Naive thymus-derived CD4-positive, alpha-beta T cell (primary cell): ENCODE data around the gene GNAT1. TPM values are rescaled to one million over a fixed set of nuclear protein-coding genes. Genes with fewer than 3 reads are reported as not detected.

ENCODE experiments used
- ATAC-seq: fragments of 150-1000 bp; cut with Tn5 transposase; 2 replicates; pipeline ENCODE4 v1.10.0; 2021; ENCODE audit warnings: mild to moderate bottlenecking, moderate library complexity
- CTCF ChIA-PET: fragments of 350-600 bp; sonication (Branson Sonifier 250); formaldehyde crosslinking; loops from one replicate; lab custom pipeline; 2021; ENCODE audit warnings: antibody characterized with exemption; lab: Charles Lee
- POLR2A ChIA-PET: fragments of 350-600 bp; sonication (Branson Sonifier 250); formaldehyde crosslinking; loops from one replicate; lab custom pipeline; 2021; ENCODE audit warnings: antibody characterized with exemption, inconsistent platforms; lab: Charles Lee
- DNase-seq, 9 donors: peaks; one replicate each; pipeline versions ENCODE4 v3.0.0 to v3.0.0-alpha.2; 2020 to 2022; ENCODE audit warnings: mixed read lengths in 1 of 9
- H3K27ac ChIP-seq: one replicate; pipeline ENCODE4 v1.7.0; 2013; ENCODE audit warnings: mild to moderate bottlenecking, low read depth, low read length, moderate library complexity
- H3K27me3 ChIP-seq, 2 donors: one replicate each; pipeline ENCODE4 v1.7.0; 2013; ENCODE audit warnings: low read length in 2 of 2, mild to moderate bottlenecking in 2 of 2, moderate library complexity in 2 of 2; ENCODE audit not compliant: control insufficient read depth in 2 of 2, insufficient read depth in 2 of 2
- H3K36me3 ChIP-seq, 3 experiments: 1 replicate in 2 of 3; 2 replicates in 1 of 3; pipeline ENCODE4 v1.7.0; 2013; ENCODE audit warnings: low read length in 3 of 3, mild to moderate bottlenecking in 3 of 3, moderate library complexity in 1 of 3; ENCODE audit not compliant: insufficient read depth in 3 of 3, control insufficient read depth in 2 of 3
- H3K4me1 ChIP-seq, 2 donors: one replicate each; pipeline ENCODE4 v1.7.0; 2013; ENCODE audit warnings: low read length in 2 of 2, mild to moderate bottlenecking in 2 of 2, moderate library complexity in 1 of 2; ENCODE audit not compliant: control insufficient read depth in 2 of 2, insufficient read depth in 2 of 2
- H3K4me3 ChIP-seq: 2 replicates; pipeline ENCODE4 v1.7.0; 2013; ENCODE audit warnings: mild to moderate bottlenecking, low read length
- H3K9me3 ChIP-seq, 3 experiments: 1 replicate in 2 of 3; 2 replicates in 1 of 3; pipeline ENCODE4 v1.7.0; 2013; ENCODE audit warnings: low read length in 3 of 3; ENCODE audit not compliant: control insufficient read depth in 2 of 3
- H3K27ac Mint-ChIP-seq, 9 donors: one replicate each; pipeline ENCODE4 v1.8.0; 2020 to 2022; ENCODE audit warnings: mixed read lengths in 9 of 9, mild to moderate bottlenecking in 8 of 9, moderate library complexity in 5 of 9, inconsistent platforms in 2 of 9
- H3K27me3 Mint-ChIP-seq, 5 donors: one replicate each; pipeline ENCODE4 v1.8.0; 2021 to 2022; ENCODE audit warnings: mixed read lengths in 5 of 5, mild to moderate bottlenecking in 1 of 5
- H3K36me3 Mint-ChIP-seq, 5 donors: one replicate each; pipeline ENCODE4 v1.8.0; 2020 to 2022; ENCODE audit warnings: mixed read lengths in 5 of 5, mild to moderate bottlenecking in 3 of 5, inconsistent platforms in 1 of 5
- H3K4me1 Mint-ChIP-seq, 7 donors: one replicate each; pipeline ENCODE4 v1.8.0; 2020 to 2022; ENCODE audit warnings: mixed read lengths in 7 of 7, mild to moderate bottlenecking in 3 of 7, inconsistent platforms in 1 of 7
- H3K4me3 Mint-ChIP-seq, 10 donors: one replicate each; pipeline ENCODE4 v1.8.0; 2020 to 2022; ENCODE audit warnings: mild to moderate bottlenecking in 10 of 10, mixed read lengths in 10 of 10, moderate library complexity in 6 of 10, inconsistent platforms in 2 of 10
- H3K9me3 Mint-ChIP-seq, 11 donors: one replicate each; pipeline ENCODE4 v1.8.0; 2020 to 2022; ENCODE audit warnings: mixed read lengths in 11 of 11, mild to moderate bottlenecking in 4 of 11, inconsistent platforms in 1 of 11, moderate library complexity in 1 of 11
- intact Hi-C, 2 donors: fragments of 100-400 bp; cut with micrococcal nuclease; formaldehyde crosslinking; loops; one replicate each; pipeline ENCODE4 v1.15.1; 2023
- polyA plus RNA-seq, 2 donors: library from polyadenylated mRNA; unstranded; fragments of 300-500 nt; fragmentation: Illumina TruSeq; gene quantifications; one replicate each; pipeline ENCODE4 v1.2.3, GENCODE V29; 2021
- total RNA-seq, 6 experiments: library from RNA in 5 of 6; stranded (reverse) in 5 of 6; gene quantifications; 1 replicate in 5 of 6; 2 replicates in 1 of 6; pipeline ENCODE4 v1.2.3 and lab custom pipeline; 2021 to 2026

Gene GNAT1
- total and polyA plus RNA-seq, 7 experiments from 2014 or later: 0.24 to 1.2 TPM; not detected in 5

- no peak for ATAC-seq
- DNase-seq: no peak
Measured at GRCh38 chr3:50220109-50220508, 28.7 kb downstream of the GNAT1 start.

GRCh38 chr3:50221051-50221410 lies 29.6 kb downstream of the GNAT1 start:
- ChIA-PET CTCF (interaction anchor here (0.6 to 2.1 kb wide), 7 partner anchors 10 to 101 kb away, joined by 3 to 9 read pairs (median 3); no protein-coding TSS in a partner anchor), POLR2A (interaction anchor here (1.0 kb wide), 1 partner anchor 15 kb away, joined by 3 read pairs; the partner anchor contains the start of gene GNAI2)
- Mint-ChIP-seq H3K4me1 (peaks cover 0 to 14% (median 5%) of the 10 kb centered on the region in 7 donors), H3K27me3 (peaks cover 0 to 17% (median 0%) of the 10 kb centered on the region in 5 donors), H3K36me3 (no peaks in the 10 kb centered on the region), H3K4me3 (no peak overlapping the region), H3K9me3 (peaks cover 0 to 2% (median 0%) of the 10 kb centered on the region in 11 donors), H3K27ac (no peak overlapping the region)
- no peak for DNase-seq
- H3K36me3 ChIP-seq: no peaks in the 10 kb centered on the region
- no peak overlapping the region for H3K4me3 ChIP-seq
- H3K27ac ChIP-seq: no peak overlapping the region
- intact Hi-C loops: no loop called here
- no peak for ATAC-seq
- peaks cover under 1 to 2% of the 10 kb centered on the region in 2 donors for H3K4me1 ChIP-seq
- no peaks in the 10 kb centered on the region for H3K27me3 ChIP-seq
- H3K9me3 ChIP-seq: no peaks in the 10 kb centered on the region

More at GRCh38 chr3:50220109-50220508, 28.7 kb downstream of the GNAT1 start:
- peaks cover 0 to 7% (median 2%) of the 10 kb centered on the region in 7 donors for H3K4me1 Mint-ChIP-seq
- Histone ChIP-seq H3K36me3 (no peaks in the 10 kb centered on the region), H3K9me3 (no peaks in the 10 kb centered on the region), H3K4me3 (no peak overlapping the region), H3K27me3 (no peaks in the 10 kb centered on the region), H3K4me1 (no peaks in the 10 kb centered on the region), H3K27ac (no peak overlapping the region)
- no peak overlapping the region for H3K27ac Mint-ChIP-seq
- no peaks in the 10 kb centered on the region for H3K36me3 Mint-ChIP-seq
- POLR2A ChIA-PET: interaction anchor here (1.0 kb wide), 1 partner anchor 16 kb away, joined by 3 read pairs; the partner anchor contains the start of gene GNAI2
- intact Hi-C loops: no loop called here
- CTCF ChIA-PET: interaction anchor here (1.2 to 4.3 kb wide), 4 partner anchors 16 to 26 kb away, joined by 3 to 18 read pairs (median 6); no protein-coding TSS in a partner anchor
- H3K27me3 Mint-ChIP-seq: peaks cover 0 to 10% (median 0%) of the 10 kb centered on the region in 5 donors
- H3K4me3 Mint-ChIP-seq: no peak overlapping the region
- H3K9me3 Mint-ChIP-seq: peaks cover 0 to 2% (median 0%) of the 10 kb centered on the region in 11 donors

- Histone ChIP-seq H3K27me3 (no peaks in the 10 kb centered on the region), H3K4me1 (peaks cover 5% of the 10 kb centered on the region in 2 donors), H3K27ac (no peak overlapping the region), H3K4me3 (no peak overlapping the region), H3K36me3 (no peaks in the 10 kb centered on the region), H3K9me3 (no peaks in the 10 kb centered on the region)
- ChIA-PET POLR2A (no interaction called here), CTCF (interaction anchor here (0.6 to 2.1 kb wide), 6 partner anchors 11 to 51 kb away, joined by 3 to 9 read pairs (median 4); no protein-coding TSS in a partner anchor)
- peaks cover 0 to 2% (median 0%) of the 10 kb centered on the region in 11 donors for H3K9me3 Mint-ChIP-seq
- H3K27ac Mint-ChIP-seq: no peak overlapping the region
- H3K27me3 Mint-ChIP-seq: peaks cover 0 to 17% (median 0%) of the 10 kb centered on the region in 5 donors
- no peaks in the 10 kb centered on the region for H3K36me3 Mint-ChIP-seq
- H3K4me3 Mint-ChIP-seq: no peak overlapping the region
- intact Hi-C loops: no loop called here
- no peak for DNase-seq
- H3K4me1 Mint-ChIP-seq: peaks cover under 1 to 16% (median 9%) of the 10 kb centered on the region in 7 donors
- no peak for ATAC-seq
Measured at GRCh38 chr3:50221411-50222168, 30.2 kb downstream of the GNAT1 start.

- Mint-ChIP-seq H3K4me1 (peaks cover 6 to 20% (median 13%) of the 10 kb centered on the region in 7 donors), H3K27me3 (peaks cover 0 to 17% (median 0%) of the 10 kb centered on the region in 5 donors), H3K4me3 (no peak overlapping the region), H3K9me3 (peaks cover 0 to 4% (median 0%) of the 10 kb centered on the region in 11 donors), H3K27ac (no peak overlapping the region), H3K36me3 (no peaks in the 10 kb centered on the region)
- Histone ChIP-seq H3K27me3 (no peaks in the 10 kb centered on the region), H3K4me1 (peaks cover 5 to 9% of the 10 kb centered on the region in 2 donors), H3K36me3 (no peaks in the 10 kb centered on the region), H3K4me3 (no peak overlapping the region), H3K27ac (no peak overlapping the region), H3K9me3 (no peaks in the 10 kb centered on the region)
- DNase-seq: no peak
- intact Hi-C loops: no loop called here
- no peak for ATAC-seq
- ChIA-PET POLR2A (no interaction called here), CTCF (interaction anchor here (1.1 to 2.1 kb wide), 3 partner anchors 12 to 29 kb away, joined by 4 to 9 read pairs (median 8); no protein-coding TSS in a partner anchor)
Measured at GRCh38 chr3:50222169-50222528, 30.7 kb downstream of the GNAT1 start.

GRCh38 chr3:50224639-50225038 lies 33.2 kb downstream of the GNAT1 start:
- no peaks in the 10 kb centered on the region for H3K36me3 Mint-ChIP-seq
- intact Hi-C loops: loop anchor here (5.0 kb wide), 2 partner anchors 422 to 552 kb away; partner anchors contain the start of genes INKA1 (in 2 of the 2) and APEH (in 1 of the 2)
- ChIA-PET CTCF (interaction anchor here (0.8 to 15.3 kb wide), 6 partner anchors 9 to 58 kb away, joined by 3 to 211 read pairs (median 17); partner anchors contain the start of genes GNAI2 and GNAT1), POLR2A (interaction anchor here (0.9 to 14.8 kb wide), 3 partner anchors 18 to 36 kb away, joined by 3 to 253 read pairs (median 4); partner anchors contain the start of gene GNAI2)
- H3K4me1 Mint-ChIP-seq: peaks cover 16 to 36% (median 28%) of the 10 kb centered on the region in 7 donors
- no peak overlapping the region for H3K27ac ChIP-seq
- no peak for ATAC-seq
- no peaks in the 10 kb centered on the region for H3K36me3 ChIP-seq
- H3K27me3 Mint-ChIP-seq: peaks cover 0 to 17% (median 0%) of the 10 kb centered on the region in 5 donors
- H3K27ac Mint-ChIP-seq: peak overlapping the region in 2 of 9 donors; percentile 28 to 56
- no peaks in the 10 kb centered on the region for H3K27me3 ChIP-seq
- peak overlapping the region in 6 of 10 donors; percentile 19 to 98 (median 57) for H3K4me3 Mint-ChIP-seq
- no peaks in the 10 kb centered on the region for H3K9me3 ChIP-seq
- H3K9me3 Mint-ChIP-seq: peaks cover 0 to 2% (median 0%) of the 10 kb centered on the region in 11 donors
- DNase-seq: no peak
- peaks cover 9 to 12% of the 10 kb centered on the region in 2 donors for H3K4me1 ChIP-seq
- H3K4me3 ChIP-seq: no peak overlapping the region

GRCh38 chr3:50226888-50227389 lies 35.5 kb downstream of the GNAT1 start:
- no peaks in the 10 kb centered on the region for H3K27me3 ChIP-seq
- ATAC-seq (peak; percentile 23), DNase-seq (peak in 1 of 9 donors; percentile 24)
- ChIA-PET CTCF (interaction anchor here (0.6 to 15.3 kb wide), 10 partner anchors 10 to 107 kb away, joined by 3 to 211 read pairs (median 10); partner anchors contain the start of genes GNAI2 and GNAT1), POLR2A (interaction anchor here (0.6 to 14.8 kb wide), 5 partner anchors 16 to 340 kb away, joined by 3 to 253 read pairs (median 4); partner anchors contain the start of genes GNAI2, HYAL3 and NAA80)
- H3K27ac Mint-ChIP-seq: peak overlapping the region; percentile 86 to 97 (median 92)
- H3K4me1 Mint-ChIP-seq: peaks cover 16 to 36% (median 32%) of the 10 kb centered on the region in 7 donors
- peaks cover 0 to 2% (median 0%) of the 10 kb centered on the region in 11 donors for H3K9me3 Mint-ChIP-seq
- peak overlapping the region; percentile 89 to 98 (median 95) for H3K4me3 Mint-ChIP-seq
- peak overlapping the region; percentile 88 for H3K4me3 ChIP-seq
- H3K9me3 ChIP-seq: no peaks in the 10 kb centered on the region
- peaks cover 0 to 17% (median 0%) of the 10 kb centered on the region in 5 donors for H3K27me3 Mint-ChIP-seq
- H3K27ac ChIP-seq: peak overlapping the region; percentile 77
- H3K36me3 ChIP-seq: no peaks in the 10 kb centered on the region
- peaks cover 9 to 12% of the 10 kb centered on the region in 2 donors for H3K4me1 ChIP-seq
- no peaks in the 10 kb centered on the region for H3K36me3 Mint-ChIP-seq
- intact Hi-C loops: loop anchor here (1.0 to 5.0 kb wide), 13 partner anchors 8 to 555 kb away; partner anchors contain the start of genes IFRD2 (in 2 of the 2), INKA1 (in 2 of the 2), APEH (in 1 of the 2) and HYAL3 (in 1 of the 2)
